Stimulated activated CD4-positive, alpha-beta T cell treated with anti-CD3 and anti-CD28 coated beads, Interleukin-12 subunit alpha, Interleukin-12 subunit beta, amount 100 ng/mL, for 4 hours (primary cell): ENCODE data around the gene MRPS22.

Experiments used
- DNase-seq: peaks from one replicate; pipeline ENCODE4 v3.0.0-alpha.2; 2020

The MRPS22 gene

DNA sequence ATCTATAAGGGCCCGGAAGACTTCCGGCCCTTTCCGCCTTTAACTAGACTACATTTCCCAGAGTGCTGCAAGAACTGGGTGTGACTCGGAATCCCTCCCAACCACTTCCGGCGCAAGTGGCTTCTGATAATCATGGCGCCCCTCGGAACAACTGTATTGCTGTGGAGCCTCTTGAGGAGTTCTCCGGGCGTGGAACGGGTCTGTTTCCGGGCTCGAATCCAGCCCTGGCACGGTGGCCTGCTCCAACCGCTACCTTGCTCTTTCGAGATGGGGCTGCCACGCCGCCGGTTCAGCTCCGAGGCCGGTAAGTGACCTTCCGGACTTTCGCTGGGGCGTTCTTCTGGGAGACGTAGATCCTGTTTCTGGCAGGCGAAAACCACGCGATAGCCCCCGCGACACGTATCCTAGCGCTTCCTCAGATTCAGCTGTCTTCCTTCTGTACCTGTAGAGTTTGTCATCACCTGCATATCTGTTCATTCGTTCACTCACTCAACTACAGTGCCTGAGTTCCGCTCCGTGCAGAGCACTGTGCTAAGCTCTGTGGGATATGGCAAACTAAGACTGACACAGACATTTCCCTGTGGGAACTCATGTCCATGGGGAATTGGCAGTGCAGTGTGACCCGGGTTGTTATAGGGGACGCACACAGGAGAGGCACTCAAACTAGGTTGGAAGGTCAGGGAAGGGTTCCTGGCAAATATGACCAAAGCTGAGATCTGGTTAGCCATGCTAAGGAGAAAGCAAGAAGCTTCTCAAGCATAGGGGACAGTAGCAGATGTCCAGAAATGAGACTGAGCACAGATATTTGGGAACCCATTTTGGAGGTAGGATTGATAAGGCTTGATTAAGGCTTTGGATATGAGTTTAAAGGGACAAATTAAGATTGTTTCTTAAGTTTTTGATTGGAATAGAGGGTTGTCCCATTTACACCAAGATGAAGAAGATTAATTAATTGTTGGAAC lies at the start of gene MRPS22:
Gene MRPS22, plus strand, starts transcription at position 126 of the 962 bp plus-strand sequence. Its CDS starts 7 bp downstream, at position 133.
- DNase-seq, result peak; percentile 67

- no peak for DNase-seq
These were observed 48.8 kb upstream of the MRPS22 start for GRCh38 chr3:139295040-139295439.

DNA sequence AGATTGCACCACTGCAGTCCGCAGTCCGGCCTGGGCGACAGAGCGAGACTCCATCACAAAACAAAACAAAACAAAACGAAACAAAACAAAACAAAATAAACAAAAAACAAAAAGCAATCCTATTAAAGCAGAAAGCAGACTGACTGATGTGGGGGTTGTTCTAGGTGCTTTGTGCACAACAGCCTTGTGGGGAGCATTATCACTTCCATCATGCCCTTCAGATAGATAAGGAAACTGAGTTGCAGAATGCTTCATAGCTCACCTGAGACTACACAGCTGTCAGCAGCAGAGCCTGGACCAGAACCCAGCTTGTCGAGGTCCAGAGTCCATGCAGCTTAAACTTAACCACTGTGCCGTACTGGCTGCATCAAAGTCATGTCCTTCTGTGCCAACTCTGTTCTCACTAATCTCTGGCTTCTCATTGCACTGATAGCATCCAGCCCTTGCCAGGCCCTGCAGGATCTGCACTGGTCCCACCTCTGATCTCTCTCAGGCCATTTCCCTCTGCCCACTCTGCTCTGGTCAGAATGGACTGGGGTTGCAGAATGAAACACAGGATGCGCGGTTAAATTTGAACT lies 47.6 kb upstream of the MRPS22 start:
- no peak for DNase-seq

- DNase-seq, result no peak
These were observed 46.1 kb upstream of the MRPS22 start for GRCh38 chr3:139297588-139298311.

DNA sequence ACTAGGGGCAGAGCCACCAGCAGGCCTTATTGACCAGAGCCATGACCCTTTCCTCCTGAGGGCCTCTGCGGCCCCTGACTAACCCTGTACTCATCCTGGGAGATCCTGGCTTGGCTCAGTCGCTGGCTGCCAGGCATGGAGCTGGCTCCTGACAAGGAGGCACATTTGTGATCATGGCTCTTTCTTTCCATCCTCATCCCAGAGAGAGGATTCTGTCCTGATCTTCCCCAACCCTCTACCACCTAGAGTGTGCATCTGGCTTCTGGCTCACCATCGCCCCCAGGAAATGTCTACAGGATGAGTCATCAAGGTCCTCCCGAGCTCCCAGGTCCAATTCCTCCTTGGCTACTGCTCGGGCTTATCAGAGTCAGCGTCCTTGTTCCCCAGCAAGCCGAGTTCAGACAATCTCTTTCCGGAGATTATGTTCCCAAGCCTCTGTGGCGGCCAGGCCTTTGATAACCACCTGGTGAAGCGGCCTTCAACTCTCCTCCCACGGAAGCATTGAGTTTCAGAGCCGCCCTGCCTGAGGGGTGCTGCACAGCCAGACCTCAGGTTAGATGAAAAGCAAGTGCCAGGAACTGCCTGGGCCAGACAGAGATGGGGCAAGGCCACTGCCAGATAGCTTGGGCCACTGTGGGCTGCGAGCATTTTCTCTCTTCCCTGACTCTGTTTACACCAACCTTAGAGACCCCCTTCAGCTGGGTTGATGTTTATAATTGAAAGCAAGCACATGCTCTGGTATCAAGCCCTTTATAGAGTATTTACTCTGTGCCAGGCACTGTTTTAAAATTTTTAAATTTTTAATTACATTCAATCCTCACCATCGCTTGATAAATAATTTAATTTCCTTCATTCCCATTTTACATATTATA lies 44.3 kb upstream of the MRPS22 start:
- DNase-seq, result no peak

DNA sequence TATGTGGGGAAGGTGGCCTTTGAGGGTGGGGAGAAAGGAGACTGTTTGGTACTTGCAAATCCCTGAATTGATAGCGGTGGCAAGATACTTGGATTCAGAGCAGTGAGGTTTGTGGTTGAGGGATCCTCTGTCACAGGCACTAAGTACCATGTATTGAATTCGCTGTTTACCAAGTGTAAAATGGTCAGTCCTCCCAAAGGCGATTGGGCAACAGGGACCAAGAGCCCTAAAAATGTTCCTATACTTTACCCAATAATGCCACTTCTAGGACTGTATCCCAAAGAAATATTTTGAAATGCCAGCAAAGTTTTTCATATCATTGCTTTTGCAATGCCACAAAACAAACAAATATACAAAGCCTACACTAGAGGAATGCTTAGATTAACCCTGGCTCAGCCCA lies 43.4 kb upstream of the MRPS22 start:
- no peak for DNase-seq

DNA sequence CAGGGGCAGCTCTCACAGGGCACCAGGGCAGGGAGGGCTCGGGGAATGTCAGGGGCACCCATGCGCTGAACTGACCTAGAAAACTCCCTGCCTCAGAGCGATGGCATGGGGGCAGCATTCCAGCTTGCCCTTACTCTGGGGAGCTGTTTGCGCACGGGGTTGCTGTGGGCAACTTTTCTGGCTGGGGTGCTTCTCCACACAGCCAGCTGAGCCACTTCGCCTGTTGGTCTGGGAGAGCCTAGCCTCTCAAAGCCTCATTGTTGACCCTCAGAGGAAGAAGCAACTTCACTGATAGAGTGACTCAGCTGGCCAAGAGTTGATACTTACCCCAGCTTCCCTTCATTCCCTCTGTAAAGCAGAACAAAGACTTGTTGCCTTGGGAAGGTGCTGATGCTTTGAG lies 42.6 kb upstream of the MRPS22 start:
- DNase-seq, result no peak

GRCh38 chr3:139301654-139302053 lies 42.2 kb upstream of the MRPS22 start:
- no peak for DNase-seq

- no peak for DNase-seq
These were observed 41.6 kb upstream of the MRPS22 start for GRCh38 chr3:139302084-139302800.

- no peak for DNase-seq
These were observed 41.1 kb upstream of the MRPS22 start for GRCh38 chr3:139302801-139303113.

DNA sequence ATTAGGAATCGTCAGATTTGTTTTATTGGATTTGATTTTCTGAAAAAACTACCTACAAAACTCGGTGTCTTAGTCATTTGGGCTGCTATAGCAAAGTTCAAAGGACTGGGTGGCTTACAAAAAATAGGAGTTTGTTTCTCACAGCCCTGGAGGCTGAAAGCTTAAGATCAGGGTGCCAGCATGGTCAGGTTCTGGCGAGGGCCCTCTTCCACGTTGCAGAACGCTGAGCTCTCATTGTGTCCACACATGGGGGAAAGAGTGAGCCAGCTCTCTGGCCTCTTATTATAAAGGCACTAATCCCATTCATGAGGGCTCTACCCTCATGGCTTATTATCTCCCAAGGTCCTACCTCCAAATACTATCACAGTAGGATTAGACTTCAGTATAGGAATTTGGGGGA lies 40.6 kb upstream of the MRPS22 start:
- no peak for DNase-seq

GRCh38 chr3:139304383-139304782 lies 39.4 kb upstream of the MRPS22 start:
- DNase-seq, result no peak

GRCh38 chr3:139306078-139306477 lies 37.7 kb upstream of the MRPS22 start:
- no peak for DNase-seq

GRCh38 chr3:139307072-139307491 lies 36.7 kb upstream of the MRPS22 start:
- no peak for DNase-seq

DNA sequence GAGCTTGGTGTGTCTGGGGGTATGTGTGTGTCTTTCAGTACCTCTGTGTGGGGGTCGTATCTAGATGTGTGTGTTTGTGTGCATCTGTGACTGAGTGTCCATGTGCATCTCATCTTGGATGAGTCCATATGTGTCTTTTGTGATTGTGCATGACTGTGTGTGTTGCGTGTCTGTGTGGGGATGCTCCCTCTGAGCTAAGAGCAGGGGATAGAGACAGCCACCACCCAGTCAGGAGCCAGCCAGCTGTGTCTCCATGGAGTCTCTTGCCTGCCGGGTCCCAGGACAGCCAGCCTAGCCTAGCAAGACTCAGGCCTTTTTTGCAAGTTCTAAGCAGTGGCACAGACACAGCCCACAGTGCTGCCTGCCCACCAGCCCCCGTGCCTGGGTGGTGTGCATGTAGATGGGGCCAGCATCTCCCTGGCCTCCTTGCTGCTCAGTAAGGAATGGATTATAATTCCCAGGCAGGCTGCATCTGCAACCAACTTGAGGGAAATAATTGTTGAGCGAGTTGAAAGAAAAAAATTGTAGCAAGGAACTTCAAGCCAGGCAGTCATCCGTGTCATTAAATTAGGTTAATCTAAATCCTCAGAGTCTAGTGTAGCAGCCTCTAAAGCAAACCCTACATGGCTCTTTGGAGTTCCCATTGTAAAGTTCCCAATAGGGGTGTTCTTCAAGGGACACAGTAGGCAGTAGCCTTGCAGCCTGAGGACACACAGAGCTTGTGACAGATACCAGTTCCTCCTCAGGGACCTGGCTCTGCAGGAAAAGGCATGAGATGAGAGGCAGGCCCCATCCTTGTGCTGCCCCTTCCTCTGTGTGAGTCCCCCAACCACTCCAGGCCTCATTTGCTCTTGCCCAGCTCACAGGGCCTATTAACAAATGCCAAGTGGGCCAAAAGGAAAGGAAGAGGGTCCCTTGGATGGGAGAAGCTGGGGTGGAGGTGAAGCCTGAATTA lies 35.9 kb upstream of the MRPS22 start:
- no peak for DNase-seq

DNA sequence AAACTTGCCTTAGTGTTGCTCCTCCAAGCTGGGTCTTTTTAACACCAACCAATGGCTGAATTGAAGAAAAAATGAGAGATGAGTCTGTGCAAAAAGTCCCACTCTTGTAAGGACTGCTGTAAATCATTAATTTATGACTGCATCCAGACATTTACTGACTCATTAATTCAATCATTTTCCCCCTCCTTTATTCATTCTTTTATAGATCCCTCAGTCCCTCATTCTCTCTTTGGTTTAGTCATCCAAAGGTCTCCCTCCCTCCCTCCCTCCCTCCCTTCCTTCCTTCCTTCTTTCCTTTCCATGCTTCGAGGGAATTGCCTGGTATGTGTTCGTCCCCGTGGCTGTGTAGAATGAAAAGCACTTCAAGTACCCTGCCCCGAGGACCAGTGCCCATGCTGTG lies 35.3 kb upstream of the MRPS22 start:
- no peak for DNase-seq

- no peak for DNase-seq
These were observed 34.7 kb upstream of the MRPS22 start for GRCh38 chr3:139309061-139309591.

DNA sequence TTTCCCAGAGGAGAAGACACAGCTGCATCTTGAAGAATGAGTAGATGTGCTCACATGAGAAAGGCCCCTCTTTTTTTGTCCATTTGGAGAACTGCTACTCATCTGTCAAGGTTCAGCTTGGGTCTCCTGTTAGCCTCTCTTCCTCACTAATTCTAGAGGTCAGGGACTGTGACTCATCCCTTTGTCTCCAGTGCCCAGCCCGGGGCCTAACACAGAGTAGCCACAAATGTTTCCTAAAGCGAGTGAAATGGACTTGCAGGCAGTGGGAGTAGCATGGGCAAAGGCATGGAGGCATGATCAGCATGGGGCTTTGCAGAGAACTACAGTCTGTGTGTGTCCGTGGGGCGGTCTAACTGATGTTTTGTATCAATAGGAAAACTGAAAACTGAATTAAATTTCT lies 33.9 kb upstream of the MRPS22 start:
- no peak for DNase-seq

- no peak for DNase-seq
These were observed 33.3 kb upstream of the MRPS22 start for GRCh38 chr3:139310474-139310933.

DNA sequence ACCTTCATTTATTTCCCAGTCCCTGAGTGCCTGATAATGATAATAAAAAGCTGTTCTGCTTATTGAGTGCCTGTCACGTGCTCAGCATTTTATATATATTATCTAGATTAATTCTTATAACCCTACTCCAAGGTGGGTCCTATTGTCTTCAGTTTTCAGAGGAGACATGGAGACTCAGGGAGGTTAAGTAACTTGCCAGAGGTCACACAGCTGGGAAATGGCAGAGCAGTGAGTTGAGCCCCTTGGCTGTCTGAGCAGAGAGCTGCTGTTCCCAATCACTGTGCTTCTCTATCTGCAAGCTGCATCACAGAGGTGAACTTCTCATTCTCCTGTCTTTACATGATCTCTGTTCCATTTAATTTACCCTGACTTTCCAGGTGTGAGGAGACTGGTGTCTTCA lies 32.3 kb upstream of the MRPS22 start:
- DNase-seq, result no peak

GRCh38 chr3:139312416-139312815 lies 31.4 kb upstream of the MRPS22 start:
- DNase-seq, result no peak
